GM19463 (cell line): Measurements from ENCODE around the gene RNASE13.

ENCODE experiments used
- ATAC-seq: cut with Tn5 transposase; IDR thresholded peaks from one replicate; pipeline ENCODE4 v1.9.1; 2021; ENCODE audit warnings: mild to moderate bottlenecking, moderate library complexity; ENCODE audit not compliant: unreplicated experiment

RNASE13 gene, protein sequence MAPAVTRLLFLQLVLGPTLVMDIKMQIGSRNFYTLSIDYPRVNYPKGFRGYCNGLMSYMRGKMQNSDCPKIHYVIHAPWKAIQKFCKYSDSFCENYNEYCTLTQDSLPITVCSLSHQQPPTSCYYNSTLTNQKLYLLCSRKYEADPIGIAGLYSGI

DNA sequence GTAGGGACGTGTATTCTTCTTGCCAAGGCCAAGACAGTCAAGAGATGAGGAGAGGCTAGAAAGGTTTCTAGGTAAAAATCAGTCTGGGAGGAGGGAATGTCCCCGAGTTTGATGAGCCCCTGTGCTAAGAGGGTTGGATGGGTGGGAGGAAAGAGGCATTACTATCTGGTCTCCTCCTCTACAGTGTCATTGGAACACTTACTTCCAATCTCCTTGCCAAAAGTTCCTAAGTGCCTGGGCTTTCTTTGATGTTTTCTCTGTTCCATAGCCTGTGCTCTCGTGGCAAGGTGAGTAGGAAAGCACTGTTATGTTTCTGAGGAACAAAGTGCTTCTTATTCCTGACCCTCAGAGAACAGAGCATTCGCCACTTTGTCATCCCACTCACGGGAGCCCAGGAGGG lies at the start of gene RNASE13:
RNASE13 (minus strand) TSS at position 101 of the 400 bp plus-strand sequence. CDS start 519 bp downstream, outside the sequence.
- no peak for ATAC-seq

DNA sequence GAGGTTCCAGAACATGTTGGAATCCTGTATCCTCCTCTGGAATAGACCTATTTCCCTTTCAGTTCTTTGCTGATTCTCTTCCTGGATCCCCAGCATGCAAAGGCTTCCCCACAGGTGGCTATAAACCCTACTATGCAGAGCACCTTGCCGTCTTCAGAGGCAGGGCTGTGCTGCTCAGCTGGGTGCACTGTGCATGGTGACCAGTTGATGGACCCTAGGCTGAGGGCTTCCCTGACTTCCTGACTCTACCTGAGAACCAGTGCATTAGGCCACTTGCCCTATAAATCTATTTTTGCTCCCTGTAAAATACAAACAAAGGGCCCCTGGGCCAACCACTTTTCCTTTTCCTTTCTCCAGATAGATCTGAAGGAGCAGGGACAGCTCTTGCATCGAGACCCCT lies 49.8 kb upstream of the RNASE13 start:
- ATAC-seq: no peak

GRCh38 chr14:21083565-21084325 lies 49.1 kb upstream of the RNASE13 start:
- no peak for ATAC-seq

GRCh38 chr14:21081521-21082142 lies 47.0 kb upstream of the RNASE13 start:
- no peak for ATAC-seq

DNA sequence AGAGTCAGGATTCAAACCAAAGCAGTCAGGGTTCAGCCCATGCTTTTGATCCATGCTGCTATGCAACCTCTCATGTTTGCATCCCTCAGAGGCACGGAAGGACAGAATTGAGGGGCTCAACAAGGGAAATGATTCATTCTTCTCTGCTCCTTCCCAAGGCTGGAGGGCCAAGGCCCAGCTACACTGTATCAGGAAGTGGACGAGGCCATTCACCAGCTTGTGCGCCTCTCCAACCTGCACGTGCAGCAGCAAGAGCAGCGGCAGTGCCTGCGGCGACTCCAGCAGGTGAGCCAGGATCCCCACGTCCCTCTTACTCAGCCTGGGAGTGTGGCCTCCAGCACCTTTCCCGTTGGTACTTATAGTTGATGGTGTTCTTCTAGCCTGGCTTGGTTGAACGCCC lies 44.1 kb upstream of the RNASE13 start:
- no peak for ATAC-seq

- no peak for ATAC-seq
Observed at GRCh38 chr14:21078287-21078686, 43.7 kb upstream of the RNASE13 start.

DNA sequence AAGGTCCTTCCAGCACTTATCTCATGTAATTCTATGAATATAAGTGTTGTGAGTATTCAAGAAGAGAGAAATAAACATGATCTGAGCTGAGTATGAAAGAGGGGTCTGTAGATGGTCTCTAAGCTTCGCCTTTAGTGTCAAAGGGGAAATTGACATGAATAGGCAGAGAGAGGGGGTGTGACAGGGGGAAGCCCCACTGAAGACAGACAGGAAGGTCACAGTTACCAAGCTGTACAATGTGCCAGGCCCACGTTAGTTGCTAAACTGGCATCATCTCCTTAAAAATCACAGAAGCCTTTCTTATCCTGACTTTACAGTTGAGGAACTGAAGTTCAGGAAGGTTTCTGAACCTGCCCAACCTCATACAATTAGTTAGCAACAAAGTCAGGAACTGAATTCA lies 43.1 kb upstream of the RNASE13 start:
- no peak for ATAC-seq

GRCh38 chr14:21075719-21076437 lies 41.3 kb upstream of the RNASE13 start:
- ATAC-seq: no peak

DNA sequence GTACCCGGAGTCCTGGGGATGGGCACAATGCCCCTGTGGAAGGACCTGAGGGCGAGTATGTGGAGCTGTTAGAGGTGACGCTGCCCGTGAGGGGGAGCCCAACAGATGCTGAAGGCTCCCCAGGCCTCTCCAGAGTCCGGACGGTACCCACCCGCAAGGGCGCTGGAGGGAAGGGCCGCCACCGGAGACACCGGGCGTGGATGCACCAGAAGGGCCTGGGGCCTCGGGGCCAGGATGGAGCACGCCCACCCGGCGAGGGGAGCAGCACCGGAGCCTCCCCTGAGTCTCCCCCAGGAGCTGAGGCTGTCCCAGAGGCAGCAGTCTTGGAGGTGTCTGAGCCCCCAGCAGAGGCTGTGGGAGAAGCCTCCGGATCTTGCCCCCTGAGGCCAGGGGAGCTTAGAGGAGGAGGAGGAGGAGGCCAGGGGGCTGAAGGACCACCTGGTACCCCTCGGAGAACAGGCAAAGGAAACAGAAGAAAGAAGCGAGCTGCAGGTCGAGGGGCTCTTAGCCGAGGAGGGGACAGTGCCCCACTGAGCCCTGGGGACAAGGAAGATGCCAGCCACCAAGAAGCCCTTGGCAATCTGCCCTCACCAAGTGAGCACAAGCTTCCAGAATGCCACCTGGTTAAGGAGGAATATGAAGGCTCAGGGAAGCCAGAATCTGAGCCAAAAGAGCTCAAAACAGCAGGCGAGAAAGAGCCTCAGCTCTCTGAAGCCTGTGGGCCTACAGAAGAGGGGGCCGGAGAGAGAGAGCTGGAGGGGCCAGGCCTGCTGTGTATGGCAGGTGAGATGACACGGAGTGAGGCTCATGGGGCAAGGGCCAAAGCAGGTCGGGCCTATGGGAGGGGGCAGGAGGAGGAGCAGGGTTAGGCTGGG lies 40.0 kb upstream of the RNASE13 start:
- no peak for ATAC-seq

GRCh38 chr14:21073921-21074320 lies 39.3 kb upstream of the RNASE13 start:
- ATAC-seq: no peak

- ATAC-seq: no peak
Observed at GRCh38 chr14:21072781-21073339, 38.3 kb upstream of the RNASE13 start.

DNA sequence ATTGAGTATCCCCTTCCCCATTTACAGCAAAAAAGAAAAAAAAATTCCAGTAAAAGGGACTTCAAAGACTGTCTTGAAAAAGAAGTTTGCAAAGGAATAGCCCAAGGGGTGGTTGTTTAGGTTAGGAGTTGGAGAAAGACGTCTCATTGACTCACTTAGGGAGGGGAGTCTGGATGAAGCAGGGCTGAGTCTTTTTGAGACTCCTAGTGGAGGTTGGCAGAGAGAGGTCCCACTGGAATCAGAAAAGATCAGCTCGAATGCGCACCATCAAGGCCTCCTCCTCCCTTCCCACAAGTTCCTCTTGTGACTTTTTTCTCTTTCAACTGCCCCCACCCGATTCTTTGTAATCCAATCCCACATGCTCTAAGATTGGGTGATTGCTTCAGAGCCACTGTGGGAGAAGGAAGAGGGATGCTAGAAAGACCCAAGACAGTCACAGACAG lies 37.4 kb upstream of the RNASE13 start:
- ATAC-seq: no peak

DNA sequence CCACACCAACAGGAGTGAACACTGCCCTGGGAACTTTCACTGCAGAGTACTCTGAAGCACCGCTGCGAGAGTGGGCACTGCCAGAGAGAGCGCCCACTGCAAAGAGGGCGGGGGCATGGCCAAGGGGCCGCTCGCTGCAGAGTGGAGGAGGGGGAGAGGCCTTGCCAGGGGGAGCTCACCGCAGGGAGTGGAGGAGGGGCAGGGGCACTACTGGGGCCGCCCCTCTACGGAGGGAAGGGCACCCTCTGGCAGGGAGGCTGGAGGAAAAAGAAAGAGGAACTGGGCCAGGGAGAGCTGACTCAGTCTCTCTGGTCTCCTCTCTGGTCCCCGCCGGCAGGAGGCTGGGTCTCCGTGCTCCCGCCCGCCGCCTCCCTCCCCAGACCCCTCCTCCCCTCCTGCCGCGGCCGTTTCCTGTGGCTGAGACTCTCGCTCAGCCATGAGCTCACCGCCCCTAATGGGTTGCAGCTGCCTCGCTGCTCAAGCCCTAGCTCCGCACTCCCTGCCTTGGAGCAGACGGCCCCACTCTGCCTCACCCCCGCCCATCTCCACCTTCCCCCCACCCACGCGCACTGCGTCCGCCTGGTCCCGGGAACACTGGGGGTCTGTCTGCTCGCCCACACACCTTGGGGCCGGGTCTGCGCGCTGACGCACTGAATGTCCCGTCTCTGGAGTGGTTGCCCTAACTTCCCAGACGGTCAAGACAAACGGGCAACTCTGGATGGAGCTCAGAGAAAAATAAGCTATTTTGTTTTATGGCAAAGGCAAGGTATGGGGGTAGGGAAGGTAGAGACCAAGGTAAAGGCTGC lies 36.8 kb upstream of the RNASE13 start:
- peak; percentile 84 for ATAC-seq

DNA sequence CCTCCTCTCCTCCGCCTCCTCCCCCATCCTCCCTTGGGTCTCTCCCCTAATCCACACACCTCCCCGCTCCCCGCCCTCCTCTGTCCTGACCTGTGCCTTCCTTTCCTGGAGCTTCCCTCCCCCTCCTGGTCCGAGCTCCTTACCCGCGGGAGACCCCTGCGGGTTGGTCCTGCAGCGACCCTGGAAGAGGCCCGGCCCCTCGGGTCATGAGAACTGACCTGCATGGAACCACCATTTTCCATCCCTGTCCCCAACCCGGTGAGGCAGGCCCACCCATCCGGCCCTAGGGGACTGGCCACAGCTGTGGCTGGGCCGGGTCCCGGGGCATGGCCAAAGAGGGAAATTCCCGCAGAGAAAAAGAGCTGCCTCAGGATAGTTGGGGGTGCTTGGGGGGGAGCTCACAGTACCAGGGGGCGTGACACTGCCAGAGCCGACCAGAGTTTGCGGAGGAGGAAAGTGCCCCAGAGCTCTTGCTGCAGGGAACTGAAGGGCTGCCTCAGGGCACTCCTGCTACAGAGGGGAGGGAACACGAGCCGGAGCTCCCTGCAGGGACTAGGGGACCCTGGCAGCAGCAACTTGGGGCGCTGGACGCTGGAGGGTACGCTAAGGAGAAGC lies 36.1 kb upstream of the RNASE13 start:
- ATAC-seq: peak; percentile 8

DNA sequence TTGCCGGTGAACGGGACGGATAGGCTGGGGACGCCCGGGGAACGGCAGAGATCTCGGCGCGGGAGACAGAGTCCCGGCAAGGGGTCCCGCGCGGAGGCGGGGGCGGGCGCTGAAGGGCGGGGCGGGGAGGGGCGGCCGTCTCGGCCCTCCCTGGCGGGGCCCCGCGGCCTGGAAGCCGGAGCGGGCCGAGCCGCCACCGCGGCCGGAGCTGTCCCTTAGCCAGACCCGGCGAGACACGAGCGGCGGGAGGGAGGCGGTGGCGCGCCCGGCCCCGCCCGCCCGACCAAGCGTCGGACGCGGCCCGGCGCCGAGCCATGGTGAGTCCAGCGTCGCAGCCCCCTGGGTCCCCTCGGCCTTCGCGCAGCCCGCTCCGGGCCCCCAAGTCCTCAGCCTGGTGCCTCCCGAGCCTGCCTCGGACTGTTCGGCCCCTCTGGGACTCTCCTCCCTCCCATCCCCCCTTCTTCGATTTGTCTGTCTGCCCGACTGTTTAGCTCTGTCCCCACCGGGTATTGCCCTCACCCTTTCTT lies 35.5 kb upstream of the RNASE13 start, which contains the start of gene ARHGEF40:
ARHGEF40 (plus strand) TSS at position 222 of the 527 bp plus-strand sequence; CDS start at position 315, 93 bp downstream.
- no peak for ATAC-seq

- ATAC-seq: no peak
Observed at GRCh38 chr14:21069388-21070082, 34.9 kb upstream of the RNASE13 start.

DNA sequence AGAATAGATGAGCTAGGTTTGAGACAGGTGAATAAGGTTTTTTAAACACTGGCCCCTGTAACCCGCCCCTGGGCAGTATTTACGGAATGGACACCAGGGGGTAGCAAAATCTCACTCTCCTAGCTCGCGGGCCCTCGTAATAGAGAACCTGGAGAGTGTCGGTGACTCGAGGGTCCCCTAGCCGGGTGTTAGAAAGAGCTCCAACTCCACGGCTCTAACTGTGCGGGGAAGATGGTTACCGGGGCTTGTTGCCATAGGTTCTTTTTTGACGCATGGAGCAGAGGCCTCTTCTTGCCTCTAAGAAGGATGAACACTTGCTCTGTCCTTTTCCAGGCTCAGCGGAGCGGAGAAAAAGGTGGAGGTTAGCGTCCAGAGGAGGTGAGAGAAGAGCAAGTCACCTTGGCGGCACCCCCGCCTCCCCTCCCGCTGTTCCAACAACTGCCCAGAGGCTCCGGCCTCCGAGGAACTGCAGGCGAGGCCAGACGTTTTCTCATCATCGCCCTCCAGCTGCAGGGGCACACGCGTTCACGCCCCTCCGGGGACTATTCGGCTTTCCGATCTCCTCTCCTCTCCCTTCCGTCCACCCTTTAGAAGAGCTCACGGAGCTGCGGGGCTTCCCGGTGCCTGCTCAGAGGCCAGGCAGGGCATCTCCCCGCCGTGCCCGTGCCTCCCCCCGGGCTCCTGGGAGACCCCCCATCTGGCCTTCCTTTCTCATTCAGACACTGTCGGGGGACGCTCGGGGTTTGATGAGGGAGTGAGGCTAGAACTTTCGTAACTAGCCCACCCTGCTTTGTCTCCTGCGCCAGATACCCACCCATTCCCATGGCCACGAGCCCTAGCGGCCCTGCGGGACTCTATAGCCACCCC lies 34.1 kb upstream of the RNASE13 start:
- ATAC-seq: no peak
